Retina (tissue), 1 donor: ENCODE results near the gene TUT4.

Source experiments
- DNase-seq: peaks from one replicate; pipeline ENCODE4 v3.0.0-alpha.2; 2016

The TUT4 gene

GRCh38 chr1:52403566-52404115 lies 149.3 kb downstream of the TUT4 start:
- no peak for DNase-seq

GRCh38 chr1:52402860-52403240 lies 150.0 kb downstream of the TUT4 start:
- DNase-seq = no peak

GRCh38 chr1:52400131-52400530 lies 152.8 kb downstream of the TUT4 start:
- no peak for DNase-seq

DNA sequence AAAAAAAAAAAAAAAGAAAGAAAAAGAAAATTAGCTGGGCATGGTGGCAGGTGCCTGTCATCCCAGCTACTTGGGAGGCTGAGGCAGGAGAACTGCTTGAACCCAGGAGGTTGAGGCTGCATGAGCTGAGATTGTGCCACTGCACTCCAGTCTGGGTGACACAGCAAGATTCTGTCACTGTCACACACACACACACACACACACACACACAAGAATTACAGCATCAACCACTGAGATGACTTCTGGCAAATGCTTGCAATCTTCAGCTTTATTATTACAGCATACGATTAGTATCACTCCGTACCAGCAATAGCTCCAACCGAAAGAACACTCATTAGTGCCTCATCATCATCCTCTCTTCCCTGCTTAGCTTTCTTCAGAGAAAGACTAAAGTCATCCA lies 153.3 kb downstream of the TUT4 start:
- DNase-seq = no peak

DNA sequence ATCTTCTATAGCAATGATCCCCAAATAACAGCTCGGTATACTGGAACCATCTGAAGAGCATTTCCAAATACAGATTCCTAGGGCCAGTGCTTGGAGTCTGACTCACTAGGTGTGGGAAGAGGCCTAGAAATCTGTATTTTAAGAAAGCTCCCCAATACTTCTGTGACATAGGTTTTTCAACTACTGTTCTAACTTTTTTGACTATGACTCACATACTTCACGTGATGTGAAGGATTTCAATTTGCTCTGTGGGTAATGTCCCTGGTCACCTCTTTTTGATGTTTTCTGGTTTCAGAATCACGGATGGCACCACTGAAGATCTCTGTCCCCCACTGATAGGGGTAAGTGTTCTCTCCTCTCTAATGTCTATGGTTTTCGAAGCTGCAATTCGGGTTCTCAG lies 159.7 kb downstream of the TUT4 start:
- no peak for DNase-seq

- no peak for DNase-seq
These were observed 166.4 kb downstream of the TUT4 start for GRCh38 chr1:52386458-52386857.

GRCh38 chr1:52385376-52385775 lies 167.5 kb downstream of the TUT4 start:
- no peak for DNase-seq
